Measurements from ENCODE around the gene PCIF1. TPM values are rescaled to one million over a fixed set of nuclear protein-coding genes. Genes with fewer than 3 reads are reported as not detected.

Gene PCIF1
- total and polyA plus RNA-seq, 4 donors = 13.0 to 49.9 (median 31.0) TPM

- DNase-seq (ENCODE audit: low read depth in 4 of 6, low spot score in 6 of 6) = no peak
- no peaks in the 10 kb centered on the region for H3K27me3 ChIP-seq (ENCODE audit: control insufficient read depth, insufficient read depth, low read length)
- H3K4me1 ChIP-seq (ENCODE audit: control insufficient read depth, insufficient read depth, low read length) = peaks cover 9% of the 10 kb centered on the region
- no peaks in the 10 kb centered on the region for H3K9me3 ChIP-seq (ENCODE audit: control insufficient read depth, insufficient read depth, low read length)
- H3K27ac ChIP-seq (ENCODE audit: low read depth, low read length) = no peak overlapping the region
- peaks cover 89% of the 10 kb centered on the region for H3K36me3 ChIP-seq (ENCODE audit: control insufficient read depth, insufficient read depth, low read length)
- 96% methylated on average over 4 of the region's 18 CpGs for WGBS (ENCODE audit: insufficient coverage)
- H3K4me3 ChIP-seq (ENCODE audit: low read depth, low read length) = no peak overlapping the region
Observed at GRCh38 chr20:45965169-45966002, 30.9 kb downstream of the PCIF1 start.

- Histone ChIP-seq H3K4me1 (ENCODE audit: control insufficient read depth, insufficient read depth, low read length) (peaks cover 22% of the 10 kb centered on the region), H3K36me3 (ENCODE audit: control insufficient read depth, insufficient read depth, low read length) (peaks cover 67% of the 10 kb centered on the region), H3K27me3 (ENCODE audit: control insufficient read depth, insufficient read depth, low read length) (no peaks in the 10 kb centered on the region), H3K9me3 (ENCODE audit: control insufficient read depth, insufficient read depth, low read length) (no peaks in the 10 kb centered on the region), H3K27ac (ENCODE audit: low read depth, low read length) (no peak overlapping the region), H3K4me3 (ENCODE audit: low read depth, low read length) (no peak overlapping the region)
- no peak for DNase-seq (ENCODE audit: low read depth in 4 of 6, low spot score in 6 of 6)
- WGBS (ENCODE audit: insufficient coverage) = 99% methylated on average over 9 of the region's 13 CpGs
Observed at GRCh38 chr20:45967551-45968080, 33.1 kb downstream of the PCIF1 start.

- 97% methylated on average over 10 of the region's 10 CpGs for WGBS (ENCODE audit: insufficient coverage)
- no peak for DNase-seq (ENCODE audit: low read depth in 4 of 6, low spot score in 6 of 6)
- no peaks in the 10 kb centered on the region for H3K27me3 ChIP-seq (ENCODE audit: control insufficient read depth, insufficient read depth, low read length)
- no peak overlapping the region for H3K4me3 ChIP-seq (ENCODE audit: low read depth, low read length)
- no peaks in the 10 kb centered on the region for H3K9me3 ChIP-seq (ENCODE audit: control insufficient read depth, insufficient read depth, low read length)
- H3K36me3 ChIP-seq (ENCODE audit: control insufficient read depth, insufficient read depth, low read length) = peaks cover 63% of the 10 kb centered on the region
- H3K4me1 ChIP-seq (ENCODE audit: control insufficient read depth, insufficient read depth, low read length) = peaks cover 26% of the 10 kb centered on the region
- H3K27ac ChIP-seq (ENCODE audit: low read depth, low read length) = no peak overlapping the region
Observed at GRCh38 chr20:45968081-45968671, 33.7 kb downstream of the PCIF1 start.

GRCh38 chr20:45968801-45969711 is 34.6 kb downstream of the PCIF1 start:
- no peaks in the 10 kb centered on the region for H3K27me3 ChIP-seq (ENCODE audit: control insufficient read depth, insufficient read depth, low read length)
- DNase-seq (ENCODE audit: low read depth in 4 of 6, low spot score in 6 of 6) = no peak
- H3K4me1 ChIP-seq (ENCODE audit: control insufficient read depth, insufficient read depth, low read length) = peaks cover 26% of the 10 kb centered on the region
- 85% methylated on average over 13 of the region's 14 CpGs for WGBS (ENCODE audit: insufficient coverage)
- peaks cover 54% of the 10 kb centered on the region for H3K36me3 ChIP-seq (ENCODE audit: control insufficient read depth, insufficient read depth, low read length)
- no peak overlapping the region for H3K4me3 ChIP-seq (ENCODE audit: low read depth, low read length)
- H3K9me3 ChIP-seq (ENCODE audit: control insufficient read depth, insufficient read depth, low read length) = no peaks in the 10 kb centered on the region
- no peak overlapping the region for H3K27ac ChIP-seq (ENCODE audit: low read depth, low read length)

GRCh38 chr20:45969712-45970634 is 35.5 kb downstream of the PCIF1 start:
- Histone ChIP-seq H3K4me1 (ENCODE audit: control insufficient read depth, insufficient read depth, low read length) (peaks cover 26% of the 10 kb centered on the region), H3K27ac (ENCODE audit: low read depth, low read length) (no peak overlapping the region), H3K9me3 (ENCODE audit: control insufficient read depth, insufficient read depth, low read length) (no peaks in the 10 kb centered on the region), H3K27me3 (ENCODE audit: control insufficient read depth, insufficient read depth, low read length) (no peaks in the 10 kb centered on the region), H3K4me3 (ENCODE audit: low read depth, low read length) (no peak overlapping the region), H3K36me3 (ENCODE audit: control insufficient read depth, insufficient read depth, low read length) (peaks cover 47% of the 10 kb centered on the region)
- 32% methylated on average over 3 of the region's 6 CpGs for WGBS (ENCODE audit: insufficient coverage)
- peak in 1 of 6 donors; percentile 57 for DNase-seq (ENCODE audit: low read depth in 4 of 6, low spot score in 6 of 6)

- DNase-seq (ENCODE audit: low read depth in 4 of 6, low spot score in 6 of 6) = peak in 1 of 6 donors; percentile 34
- WGBS (ENCODE audit: insufficient coverage) = 43% methylated on average over 31 of the region's 34 CpGs
- no peaks in the 10 kb centered on the region for H3K9me3 ChIP-seq (ENCODE audit: control insufficient read depth, insufficient read depth, low read length)
- H3K27ac ChIP-seq (ENCODE audit: low read depth, low read length) = peak overlapping the region; percentile 100
- H3K4me1 ChIP-seq (ENCODE audit: control insufficient read depth, insufficient read depth, low read length) = peaks cover 26% of the 10 kb centered on the region
- H3K36me3 ChIP-seq (ENCODE audit: control insufficient read depth, insufficient read depth, low read length) = peaks cover 39% of the 10 kb centered on the region
- H3K4me3 ChIP-seq (ENCODE audit: low read depth, low read length) = peak overlapping the region; percentile 93
- H3K27me3 ChIP-seq (ENCODE audit: control insufficient read depth, insufficient read depth, low read length) = no peaks in the 10 kb centered on the region
Observed at GRCh38 chr20:45970646-45971424, 36.4 kb downstream of the PCIF1 start.

GRCh38 chr20:45971425-45971674 is 36.9 kb downstream of the PCIF1 start:
- peak in 1 of 6 donors; percentile 20 for DNase-seq (ENCODE audit: low read depth in 4 of 6, low spot score in 6 of 6)
- no peaks in the 10 kb centered on the region for H3K9me3 ChIP-seq (ENCODE audit: control insufficient read depth, insufficient read depth, low read length)
- 8% methylated on average over 14 of the region's 14 CpGs for WGBS (ENCODE audit: insufficient coverage)
- peaks cover 34% of the 10 kb centered on the region for H3K36me3 ChIP-seq (ENCODE audit: control insufficient read depth, insufficient read depth, low read length)
- H3K27me3 ChIP-seq (ENCODE audit: control insufficient read depth, insufficient read depth, low read length) = no peaks in the 10 kb centered on the region
- peak overlapping the region; percentile 93 for H3K4me3 ChIP-seq (ENCODE audit: low read depth, low read length)
- peaks cover 26% of the 10 kb centered on the region for H3K4me1 ChIP-seq (ENCODE audit: control insufficient read depth, insufficient read depth, low read length)
- H3K27ac ChIP-seq (ENCODE audit: low read depth, low read length) = peak overlapping the region; percentile 100

GRCh38 chr20:45971675-45972499 is 37.4 kb downstream of the PCIF1 start, which contains the start of gene ZNF335:
Gene ZNF335, minus strand, starts transcription at chr20:45972203. Its CDS starts 793 bp downstream, at chr20:45971410.
- Histone ChIP-seq H3K4me1 (ENCODE audit: control insufficient read depth, insufficient read depth, low read length) (peaks cover 26% of the 10 kb centered on the region), H3K27me3 (ENCODE audit: control insufficient read depth, insufficient read depth, low read length) (no peaks in the 10 kb centered on the region), H3K9me3 (ENCODE audit: control insufficient read depth, insufficient read depth, low read length) (no peaks in the 10 kb centered on the region), H3K27ac (ENCODE audit: low read depth, low read length) (peak within 1 kb of the TSS; percentile 100), H3K36me3 (ENCODE audit: control insufficient read depth, insufficient read depth, low read length) (peaks cover 29% of the 10 kb centered on the region), H3K4me3 (ENCODE audit: low read depth, low read length) (peak within 1 kb of the TSS; percentile 93)
- DNase-seq (ENCODE audit: low read depth in 4 of 6, low spot score in 6 of 6) = peak; percentile 91 to 99 (median 96)
- 0% methylated on average over 72 of the region's 72 CpGs for WGBS (ENCODE audit: insufficient coverage)
